Stimulated activated CD4-positive, alpha-beta T cell treated with anti-CD3 and anti-CD28 coated beads, Interleukin-2, amount 100 ng/mL, for 4 hours (primary cell): Measurements from ENCODE around the gene THAP7.
"Not testable (repeated sequence)": the region's sequence is repeated elsewhere in the genome, so short reads cannot be mapped to it uniquely, and the experiment has no call there.

ENCODE experiments used
- DNase-seq: peaks from one replicate; pipeline ENCODE4 v3.0.0-alpha.2; 2020; ENCODE audit warnings: low read depth

Gene THAP7

DNA sequence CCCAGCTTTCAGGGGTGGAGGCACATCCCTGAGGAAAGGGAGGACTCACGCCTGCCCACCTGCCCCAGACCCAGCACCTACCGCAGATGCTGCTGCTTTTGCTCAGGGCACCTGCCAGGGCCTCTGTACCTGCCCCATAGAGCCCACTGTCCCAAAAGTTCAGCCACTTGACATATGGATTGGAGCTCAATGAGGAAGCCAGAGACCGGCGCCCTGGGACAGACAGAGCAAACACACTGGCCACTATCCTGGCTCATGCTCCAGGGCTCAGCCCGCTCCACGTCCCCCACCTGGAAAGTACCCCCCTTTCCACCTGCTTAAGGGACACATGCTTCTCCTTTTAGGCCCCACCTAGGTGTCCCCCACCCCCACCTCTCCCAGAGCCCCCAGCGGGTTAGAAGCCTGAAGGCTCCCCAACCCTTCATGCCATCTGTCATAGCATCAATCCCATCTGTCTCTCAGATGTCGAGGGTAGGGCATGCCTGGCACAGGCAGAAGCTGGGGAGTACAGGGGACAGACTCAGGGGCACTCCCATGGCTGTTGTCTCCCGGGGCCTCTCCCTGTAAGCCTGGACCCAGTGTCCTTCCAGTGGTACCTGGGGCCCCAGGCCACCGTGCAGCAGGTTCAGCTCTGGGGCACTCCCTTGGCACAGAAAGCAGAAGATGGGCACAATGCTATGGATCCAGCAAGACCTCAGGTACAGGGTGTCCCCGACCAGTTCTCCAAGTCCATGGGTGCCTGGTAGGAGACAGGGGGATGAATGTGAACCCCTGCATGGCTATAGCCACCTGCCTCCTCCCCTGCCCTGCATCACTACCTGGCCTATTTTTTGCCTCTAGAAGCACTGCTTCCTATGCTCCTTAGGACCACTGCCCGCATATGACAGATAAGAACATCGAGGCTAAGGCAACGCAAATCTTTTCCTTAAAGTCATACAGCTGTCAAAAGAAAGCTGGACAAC, 10.8 kb upstream of the THAP7 start:
- no peak for DNase-seq

GRCh38 chr22:21010426-21011113, 8.7 kb upstream of the THAP7 start:
- DNase-seq = no peak

GRCh38 chr22:21009638-21010425, 7.9 kb upstream of the THAP7 start:
- DNase-seq = no peak

DNA sequence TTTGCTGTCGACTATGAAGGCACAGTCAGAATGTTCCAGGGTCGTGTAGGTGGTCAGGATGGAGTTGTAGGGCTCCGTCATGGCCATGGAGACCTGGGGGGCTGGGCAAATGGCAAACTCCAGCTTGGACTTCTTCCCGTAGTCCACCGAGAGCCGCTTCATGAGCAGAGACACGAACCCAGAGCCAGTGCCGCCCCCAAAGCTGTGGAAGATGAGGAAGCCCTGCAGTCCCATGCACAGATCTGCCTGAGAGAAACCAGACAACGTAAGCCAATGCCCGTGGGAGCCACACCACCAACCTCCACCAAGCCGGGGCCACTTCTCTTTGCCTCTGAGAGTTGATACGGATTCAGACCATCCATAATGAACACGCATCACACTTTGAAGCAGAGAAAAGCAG, 7.3 kb upstream of the THAP7 start:
- DNase-seq = not testable (repeated sequence)

GRCh38 chr22:21003782-21004181, 1.9 kb upstream of the THAP7 start:
- DNase-seq = no peak

DNA sequence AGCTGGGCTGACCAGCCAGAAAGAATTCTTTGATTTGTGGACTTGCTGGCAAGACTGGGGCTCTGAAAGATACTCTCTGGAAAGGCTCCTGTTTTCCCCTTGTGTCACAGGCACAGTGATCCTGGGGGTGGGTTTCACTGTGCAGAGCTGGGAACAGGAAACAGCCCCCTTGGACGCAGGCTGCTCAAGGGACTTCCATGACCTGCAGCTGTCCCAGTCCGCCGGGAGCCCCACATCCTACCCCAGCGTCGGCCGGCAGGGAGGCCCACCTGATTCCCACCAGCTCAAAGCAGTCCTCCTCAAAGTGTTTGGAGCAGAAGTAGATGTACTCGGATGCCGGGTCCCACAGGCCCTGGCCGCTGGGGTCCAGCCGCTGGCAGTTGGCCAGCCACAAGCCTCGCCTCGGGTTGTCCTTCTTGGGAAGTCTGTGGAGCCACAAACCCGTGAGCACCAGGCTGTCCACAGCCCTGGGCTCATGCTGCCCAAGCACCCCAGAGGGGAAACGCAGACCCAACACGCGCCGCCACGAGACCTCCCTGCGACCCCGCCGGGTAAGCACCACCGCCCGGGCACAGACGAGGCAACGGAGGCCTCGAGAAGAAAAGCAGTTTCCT, 824 bp downstream of the THAP7 start:
- no peak for DNase-seq

GRCh38 chr22:21000207-21000986, 1.5 kb downstream of the THAP7 start:
- DNase-seq = no peak

GRCh38 chr22:20999350-21000206, 2.3 kb downstream of the THAP7 start:
- no peak for DNase-seq

DNA sequence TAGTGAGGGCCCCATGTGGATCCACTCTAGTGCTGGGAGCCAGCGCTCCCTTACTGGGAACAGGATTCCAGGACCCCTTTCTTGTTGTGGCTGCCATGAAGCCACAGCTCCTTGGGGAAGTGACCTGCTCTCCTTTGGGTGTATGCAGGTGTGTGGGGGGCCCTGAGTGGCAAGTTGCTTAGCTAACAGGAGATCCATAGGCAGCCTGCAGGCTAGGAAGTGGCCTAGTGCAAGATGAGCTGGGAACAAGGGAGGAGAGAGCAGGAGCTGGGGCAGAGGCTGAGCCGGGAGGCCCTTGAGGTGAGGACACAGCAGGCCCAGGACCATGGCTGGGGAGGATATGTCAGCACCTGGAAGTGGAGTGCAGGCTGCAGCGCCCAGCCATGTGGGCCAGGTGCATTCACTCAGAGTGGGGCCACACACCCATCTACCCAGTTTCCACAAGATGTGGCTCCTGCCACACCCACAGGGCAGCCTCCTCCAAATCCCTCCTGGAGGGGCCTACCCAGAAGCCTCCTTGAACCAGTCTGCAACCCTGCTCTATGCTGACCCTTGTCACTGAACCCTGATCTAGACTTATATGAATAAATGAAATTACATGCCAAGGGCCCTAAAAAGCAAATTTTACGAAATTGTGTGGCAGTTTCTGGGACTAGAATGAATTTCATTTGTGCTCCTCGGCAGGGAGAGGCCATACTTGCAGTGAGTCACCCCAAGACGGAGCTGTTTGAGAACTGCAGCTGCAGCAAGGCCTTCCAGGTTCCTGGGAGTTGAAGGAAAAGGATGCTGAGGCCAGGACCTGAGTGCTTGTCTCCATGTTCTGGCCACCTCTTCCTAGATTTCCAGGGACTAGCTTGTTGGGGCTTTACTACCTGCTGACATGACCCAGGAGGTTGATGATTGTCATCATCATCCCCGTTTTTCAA, 3.2 kb downstream of the THAP7 start:
- DNase-seq = no peak

- no peak for DNase-seq
Observed at GRCh38 chr22:20997536-20998257, 4.2 kb downstream of the THAP7 start.

- no peak for DNase-seq
Observed at GRCh38 chr22:20996598-20997535, 5.1 kb downstream of the THAP7 start.

- DNase-seq = no peak
Observed at GRCh38 chr22:20996031-20996410, 5.9 kb downstream of the THAP7 start.

DNA sequence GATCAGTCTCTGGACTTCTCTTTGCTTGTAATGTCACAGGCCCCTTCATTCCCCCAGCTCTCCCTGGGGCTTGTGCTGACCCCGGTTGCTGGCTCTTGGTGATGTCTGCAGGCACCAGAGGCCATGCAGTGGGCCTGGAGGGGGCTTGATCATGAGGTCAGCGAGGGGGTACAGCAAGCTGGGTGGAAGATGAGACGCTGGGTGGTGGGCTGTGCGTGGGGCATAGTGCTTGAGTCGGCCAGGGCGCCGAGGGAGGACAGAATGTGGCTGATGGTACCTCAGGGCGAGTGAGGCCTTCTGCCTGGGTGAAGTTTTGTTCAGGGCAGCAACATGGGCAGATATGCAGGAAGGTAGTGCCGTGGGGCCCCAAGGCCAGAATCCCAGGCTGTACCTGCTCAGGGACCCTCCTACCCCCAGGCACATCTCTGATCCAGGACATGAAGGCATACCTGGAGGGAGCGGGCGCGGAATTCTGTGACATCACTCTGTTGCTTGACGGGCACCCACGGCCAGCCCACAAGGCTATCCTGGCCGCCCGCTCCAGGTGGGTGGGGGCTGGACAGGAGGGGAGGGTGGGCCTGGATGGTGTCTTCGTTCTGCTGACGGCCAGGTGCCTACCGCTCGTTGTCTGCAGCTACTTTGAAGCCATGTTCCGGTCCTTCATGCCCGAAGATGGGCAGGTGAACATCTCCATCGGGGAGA, 6.4 kb downstream of the THAP7 start:
- DNase-seq = no peak

DNA sequence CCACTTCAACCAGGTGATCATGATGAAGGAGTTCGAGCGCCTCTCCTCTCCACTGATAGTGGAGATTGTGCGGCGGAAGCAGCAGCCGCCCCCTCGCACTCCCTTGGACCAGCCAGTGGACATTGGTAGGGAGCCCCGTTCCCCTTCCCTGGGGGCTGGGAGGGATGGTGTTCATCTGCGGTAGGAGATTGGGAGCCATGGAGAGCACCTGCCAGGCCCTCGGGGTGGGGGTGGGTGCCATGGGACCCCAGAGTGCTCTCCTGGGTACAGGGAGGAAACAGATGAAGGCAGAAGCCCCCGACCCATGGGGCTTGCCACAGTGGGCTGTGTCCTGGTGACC, 7.0 kb downstream of the THAP7 start:
- no peak for DNase-seq

DNA sequence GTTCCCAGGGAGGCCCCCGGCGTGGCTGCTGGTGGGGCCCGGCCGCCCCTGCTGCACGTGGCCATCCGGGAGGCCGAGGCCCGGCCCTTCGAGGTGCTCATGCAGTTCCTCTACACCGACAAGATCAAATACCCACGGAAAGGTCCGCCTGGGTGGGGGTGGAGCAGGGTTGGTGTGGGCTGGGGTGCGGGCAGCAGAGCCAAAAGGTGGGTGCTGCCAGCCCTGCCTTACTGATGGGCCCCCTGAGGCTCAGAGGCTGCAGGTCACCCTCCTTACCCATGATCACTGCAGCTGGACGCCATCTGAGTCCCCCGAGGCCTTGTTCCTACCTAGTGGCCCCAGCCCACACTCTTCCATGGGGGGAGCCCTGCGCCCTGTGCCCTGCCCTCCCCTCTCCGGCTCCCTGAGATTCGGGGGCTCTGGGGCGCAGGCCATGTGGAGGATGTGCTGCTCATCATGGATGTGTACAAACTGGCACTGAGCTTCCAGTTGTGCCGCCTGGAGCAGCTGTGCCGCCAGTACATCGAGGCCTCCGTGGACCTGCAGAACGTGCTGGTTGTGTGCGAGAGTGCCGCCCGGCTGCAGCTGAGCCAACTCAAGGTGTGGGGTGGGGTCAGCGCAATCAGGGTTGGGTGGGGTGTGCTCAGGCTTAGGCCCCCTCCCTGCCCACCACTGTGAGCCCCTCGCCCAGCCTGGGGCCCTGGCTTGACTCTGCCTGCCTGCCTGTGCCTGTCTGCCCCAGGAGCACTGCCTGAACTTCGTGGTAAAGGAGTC, 7.6 kb downstream of the THAP7 start:
- DNase-seq = no peak
